ENCODE results near the gene USP44.

- TF ChIP-seq, protein P1, sequence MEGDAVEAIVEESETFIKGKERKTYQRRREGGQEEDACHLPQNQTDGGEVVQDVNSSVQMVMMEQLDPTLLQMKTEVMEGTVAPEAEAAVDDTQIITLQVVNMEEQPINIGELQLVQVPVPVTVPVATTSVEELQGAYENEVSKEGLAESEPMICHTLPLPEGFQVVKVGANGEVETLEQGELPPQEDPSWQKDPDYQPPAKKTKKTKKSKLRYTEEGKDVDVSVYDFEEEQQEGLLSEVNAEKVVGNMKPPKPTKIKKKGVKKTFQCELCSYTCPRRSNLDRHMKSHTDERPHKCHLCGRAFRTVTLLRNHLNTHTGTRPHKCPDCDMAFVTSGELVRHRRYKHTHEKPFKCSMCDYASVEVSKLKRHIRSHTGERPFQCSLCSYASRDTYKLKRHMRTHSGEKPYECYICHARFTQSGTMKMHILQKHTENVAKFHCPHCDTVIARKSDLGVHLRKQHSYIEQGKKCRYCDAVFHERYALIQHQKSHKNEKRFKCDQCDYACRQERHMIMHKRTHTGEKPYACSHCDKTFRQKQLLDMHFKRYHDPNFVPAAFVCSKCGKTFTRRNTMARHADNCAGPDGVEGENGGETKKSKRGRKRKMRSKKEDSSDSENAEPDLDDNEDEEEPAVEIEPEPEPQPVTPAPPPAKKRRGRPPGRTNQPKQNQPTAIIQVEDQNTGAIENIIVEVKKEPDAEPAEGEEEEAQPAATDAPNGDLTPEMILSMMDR (IDR thresholded peaks at IDR 0.05): no peak
- TF ChIP-seq POLR2A (IDR thresholded peaks at IDR 0.05): no peak
These were observed 69.4 kb downstream of the USP44 start for GRCh38 chr12:95481888-95482287.

All from body of pancreas (tissue), 4 donors.